ENCODE measurements around the gene SETD9.

Gene SETD9, protein sequence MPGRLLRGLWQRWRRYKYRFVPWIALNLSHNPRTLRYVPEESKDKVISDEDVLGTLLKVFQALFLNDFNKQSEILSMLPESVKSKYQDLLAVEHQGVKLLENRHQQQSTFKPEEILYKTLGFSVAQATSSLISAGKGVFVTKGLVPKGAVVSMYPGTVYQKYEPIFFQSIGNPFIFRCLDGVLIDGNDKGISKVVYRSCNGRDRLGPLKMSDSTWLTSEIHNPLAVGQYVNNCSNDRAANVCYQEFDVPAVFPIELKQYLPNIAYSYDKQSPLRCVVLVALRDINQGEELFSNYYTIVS

DNA sequence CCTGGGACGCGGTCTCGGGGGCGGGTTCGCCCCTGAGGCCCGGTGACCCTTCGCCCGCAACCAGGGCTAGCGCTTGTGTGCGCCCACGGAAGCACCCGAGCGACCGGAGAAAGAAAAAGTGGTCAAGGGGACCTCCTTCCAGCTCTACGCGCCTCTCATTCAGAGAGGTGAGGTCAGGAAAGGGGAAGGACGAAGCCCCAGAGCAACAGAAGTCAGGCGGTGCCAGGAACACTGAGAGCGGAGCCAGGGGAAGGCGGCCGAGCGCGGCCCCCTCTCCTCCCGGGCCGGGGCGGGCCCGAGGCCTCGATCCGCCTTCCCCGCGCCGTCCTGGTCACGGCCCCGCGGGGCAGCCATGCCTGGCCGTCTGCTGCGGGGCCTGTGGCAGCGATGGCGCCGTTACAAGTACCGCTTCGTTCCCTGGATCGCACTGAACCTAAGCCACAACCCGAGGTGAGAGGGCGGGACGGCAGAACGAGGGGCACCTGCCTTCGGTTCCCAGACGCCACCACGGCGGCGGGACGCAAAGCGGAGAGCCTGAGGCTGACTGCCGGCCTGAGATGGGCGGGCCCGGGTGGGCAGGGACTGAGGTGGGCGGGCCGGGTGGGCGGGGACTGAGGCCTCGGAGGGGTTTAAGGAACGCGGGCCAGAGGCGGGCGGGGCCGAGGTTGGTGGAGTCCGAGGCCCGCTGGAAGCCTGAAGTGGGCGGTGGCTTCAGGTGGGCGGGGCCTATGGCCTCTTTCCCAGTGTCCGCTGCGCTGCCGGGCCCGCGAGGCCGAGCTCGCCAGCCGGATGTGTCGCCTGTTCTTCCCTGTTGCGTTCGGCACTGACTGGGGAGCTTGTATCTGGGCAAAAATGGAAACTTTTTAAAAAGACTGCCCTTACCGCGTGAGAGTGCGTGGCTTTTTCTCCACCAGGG lies at the start of gene SETD9:
Gene SETD9, plus strand, starts transcription at position 303 of the 916 bp plus-strand sequence. Its CDS starts 50 bp downstream, at position 353.
- peak; percentile 91 for DNase-seq

DNA sequence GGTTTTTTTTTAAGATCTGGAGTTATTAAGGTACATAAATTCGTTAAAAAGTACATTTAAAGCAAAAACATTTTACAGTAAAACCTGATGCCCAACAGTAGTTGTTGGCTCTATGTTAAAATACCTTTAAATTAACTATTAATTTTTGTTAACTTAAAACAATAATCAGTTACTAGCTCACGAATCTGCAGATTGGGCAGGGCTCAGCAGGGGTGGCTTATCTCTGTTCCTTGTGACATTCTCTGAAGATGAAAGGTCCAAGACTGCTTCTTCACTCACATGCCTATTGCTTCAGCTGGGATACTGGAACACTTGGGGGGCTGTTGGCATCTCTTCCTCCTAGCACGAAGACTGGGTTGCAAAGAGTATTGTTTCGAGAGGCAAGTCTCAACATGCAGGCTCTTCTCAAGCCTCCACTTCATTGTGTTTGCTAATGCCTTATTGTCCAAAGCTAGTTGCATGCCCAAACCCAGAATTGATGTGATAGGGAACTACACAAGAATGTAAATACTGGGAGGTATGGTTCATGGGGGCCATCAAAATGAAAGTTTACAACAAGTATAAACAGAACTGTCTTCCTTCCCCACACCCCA lies 47.4 kb upstream of the SETD9 start:
- no peak for DNase-seq

DNA sequence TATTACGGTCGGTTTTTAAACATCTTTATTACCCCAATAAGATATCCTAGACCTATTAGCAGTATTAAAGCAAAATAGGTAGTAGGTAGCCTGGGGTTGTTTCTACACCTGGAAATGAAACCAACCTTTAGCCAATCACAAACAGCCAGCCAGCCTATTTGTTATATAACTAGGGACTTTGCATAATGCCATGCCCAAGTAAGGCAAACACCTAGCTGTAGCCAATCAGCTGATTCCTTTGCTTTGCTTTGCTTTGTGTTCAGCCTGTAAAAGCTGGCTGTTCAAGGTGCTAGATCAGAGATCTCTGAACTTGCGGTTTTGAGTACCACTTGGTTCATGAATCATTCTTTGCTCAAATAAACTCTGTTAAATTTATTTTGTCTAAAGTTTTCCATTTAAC lies 46.5 kb upstream of the SETD9 start:
- no peak for DNase-seq

DNA sequence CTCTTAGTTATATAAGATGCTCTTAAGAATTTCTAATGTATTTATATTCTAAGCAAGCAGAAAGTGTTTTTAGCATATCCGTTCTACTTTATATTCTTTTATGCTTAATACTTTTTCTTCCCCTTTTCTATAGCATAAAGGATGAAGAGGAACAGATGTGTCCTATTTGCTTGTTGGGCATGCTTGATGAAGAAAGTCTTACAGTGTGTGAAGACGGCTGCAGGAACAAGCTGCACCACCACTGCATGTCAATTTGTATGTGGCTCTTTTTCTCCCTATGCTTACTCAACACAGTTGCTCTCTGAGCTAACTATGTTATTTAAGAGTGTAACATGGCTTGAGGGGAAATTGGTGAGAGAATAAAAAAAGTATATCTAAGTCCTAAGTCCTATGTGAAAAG lies 37.6 kb upstream of the SETD9 start:
- DNase-seq: no peak

DNA sequence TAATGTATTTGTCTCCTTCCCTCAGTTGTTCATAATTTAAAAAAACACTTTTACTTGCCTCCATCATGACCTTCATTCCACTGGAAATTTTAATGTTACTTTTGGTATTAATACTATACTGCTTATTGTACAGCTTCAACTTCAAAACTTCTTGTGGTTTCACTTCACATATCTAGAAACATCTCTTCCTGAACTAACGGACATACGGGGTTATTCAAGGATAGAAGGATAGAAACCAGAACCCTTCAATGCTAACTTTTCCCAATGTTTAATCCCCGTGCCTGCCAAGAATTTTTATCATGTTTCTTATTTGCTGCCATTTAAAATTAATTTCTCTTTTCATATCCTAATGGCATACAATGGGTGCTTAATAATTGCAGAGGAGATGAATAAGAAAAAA lies 36.3 kb upstream of the SETD9 start:
- no peak for DNase-seq

DNA sequence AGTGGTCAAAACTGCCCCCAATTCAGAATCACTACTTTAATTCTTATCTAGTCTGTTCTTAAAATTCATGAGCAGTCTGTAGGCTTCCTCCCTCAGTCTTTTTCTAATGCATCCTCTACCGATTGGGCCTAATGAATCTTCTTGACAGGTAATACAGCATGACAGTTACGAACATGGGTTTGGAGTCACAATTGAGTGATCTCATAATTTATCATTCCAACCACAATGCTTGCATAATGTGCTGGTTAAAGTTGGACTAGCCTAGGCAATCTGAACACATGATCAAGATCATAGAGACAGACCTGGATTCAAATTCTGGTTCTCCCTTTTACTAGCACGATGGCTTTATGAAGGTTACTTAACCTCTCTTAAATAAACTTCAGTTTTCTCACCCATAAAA lies 33.1 kb upstream of the SETD9 start:
- no peak for DNase-seq

DNA sequence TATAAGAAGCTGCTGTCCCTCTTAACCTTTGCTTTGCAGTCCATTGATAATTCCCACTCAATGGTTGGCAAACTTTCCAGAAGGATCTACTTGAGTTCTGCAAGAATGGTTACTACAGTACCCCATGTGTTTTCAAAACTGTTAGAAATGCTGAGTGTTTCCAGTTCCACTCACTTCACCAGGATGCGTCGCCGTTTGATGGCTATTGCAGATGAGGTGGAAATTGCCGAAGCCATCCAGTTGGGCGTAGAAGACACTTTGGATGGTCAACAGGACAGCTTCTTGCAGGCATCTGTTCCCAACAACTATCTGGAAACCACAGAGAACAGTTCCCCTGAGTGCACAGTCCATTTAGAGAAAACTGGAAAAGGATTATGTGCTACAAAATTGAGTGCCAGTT lies 27.8 kb upstream of the SETD9 start:
- no peak for DNase-seq

DNA sequence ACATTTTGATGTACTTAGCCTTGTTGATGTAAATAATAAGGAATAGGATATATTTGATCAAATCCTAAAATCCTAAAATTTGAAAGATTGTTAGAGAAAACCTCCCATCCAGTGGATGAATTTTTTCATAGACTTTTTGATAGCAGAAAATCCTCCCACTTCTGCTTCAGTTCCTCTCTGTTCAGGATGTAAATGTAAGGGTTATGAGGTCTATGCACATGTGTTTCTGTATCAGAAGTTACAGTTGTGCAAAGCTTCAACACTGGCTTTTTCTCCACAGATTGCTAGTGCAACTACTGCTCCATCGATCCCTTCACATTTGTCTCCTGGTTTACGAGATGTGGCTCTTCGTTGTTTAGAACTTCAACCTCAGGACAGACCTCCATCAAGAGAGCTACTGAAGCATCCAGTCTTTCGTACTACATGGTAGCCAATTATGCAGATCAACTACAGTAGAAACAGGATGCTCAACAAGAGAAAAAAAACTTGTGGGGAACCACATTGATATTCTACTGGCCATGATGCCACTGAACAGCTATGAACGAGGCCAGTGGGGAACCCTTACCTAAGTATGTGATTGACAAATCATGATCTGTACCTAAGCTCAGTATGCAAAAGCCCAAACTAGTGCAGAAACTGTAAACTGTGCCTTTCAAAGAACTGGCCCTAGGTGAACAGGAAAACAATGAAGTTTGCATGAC lies 16.0 kb upstream of the SETD9 start:
- no peak for DNase-seq

DNA sequence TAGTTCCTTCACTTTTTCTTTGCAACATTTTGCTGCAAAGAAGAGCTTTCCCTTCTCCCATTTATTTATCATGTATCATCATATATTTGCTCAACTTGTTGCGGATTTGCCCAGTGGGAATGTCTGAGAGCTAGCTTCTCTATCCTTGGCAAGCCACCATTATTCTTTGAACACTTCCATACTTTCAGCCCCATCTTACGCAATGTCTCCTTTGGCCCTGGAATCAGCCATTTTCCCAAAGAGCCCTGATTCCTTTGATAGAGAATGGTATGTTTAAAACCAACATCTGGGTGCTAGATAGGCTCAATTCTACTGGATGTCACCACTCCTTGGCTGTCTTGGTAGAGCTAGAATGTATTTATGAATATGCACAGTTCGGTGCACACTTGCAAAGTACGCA lies 12.6 kb upstream of the SETD9 start:
- DNase-seq: no peak

DNA sequence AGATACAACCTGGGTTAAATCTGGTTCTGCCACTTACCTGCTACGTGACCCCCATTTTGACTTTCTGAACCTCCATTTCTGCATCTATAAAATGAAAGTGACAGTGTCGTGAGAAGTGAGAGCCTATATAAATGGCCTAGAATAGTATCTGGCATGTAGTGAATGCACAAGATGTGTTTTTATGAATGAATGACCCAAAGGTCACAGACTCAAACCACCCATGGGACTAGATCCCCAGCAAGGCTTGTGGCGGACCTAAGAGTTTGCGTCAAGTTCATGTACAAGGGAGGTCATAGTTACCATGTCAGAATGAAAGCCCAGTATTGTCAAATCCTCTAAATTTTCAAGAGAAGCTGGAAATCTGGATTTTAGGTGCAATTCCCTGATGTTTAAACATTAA lies 11.2 kb upstream of the SETD9 start:
- DNase-seq: no peak

DNA sequence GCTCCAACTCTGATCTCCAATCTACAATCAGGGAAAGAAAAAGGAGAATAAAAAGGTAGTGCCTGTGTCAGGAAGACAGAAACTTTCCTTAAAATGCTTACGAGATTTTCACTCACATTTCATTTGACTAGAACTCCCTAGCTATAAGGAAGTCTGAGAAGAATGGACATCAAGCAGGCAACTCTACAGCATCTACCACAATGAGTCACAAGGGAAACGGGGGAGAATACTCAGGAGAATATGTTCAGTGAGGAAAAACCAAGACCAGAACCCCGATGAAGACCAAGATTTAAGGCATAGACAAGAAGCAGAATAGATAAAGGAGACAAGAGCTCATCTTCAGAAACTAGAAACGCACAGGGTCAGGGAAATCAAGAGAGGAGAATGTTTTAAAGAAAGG lies 9.0 kb upstream of the SETD9 start:
- no peak for DNase-seq

DNA sequence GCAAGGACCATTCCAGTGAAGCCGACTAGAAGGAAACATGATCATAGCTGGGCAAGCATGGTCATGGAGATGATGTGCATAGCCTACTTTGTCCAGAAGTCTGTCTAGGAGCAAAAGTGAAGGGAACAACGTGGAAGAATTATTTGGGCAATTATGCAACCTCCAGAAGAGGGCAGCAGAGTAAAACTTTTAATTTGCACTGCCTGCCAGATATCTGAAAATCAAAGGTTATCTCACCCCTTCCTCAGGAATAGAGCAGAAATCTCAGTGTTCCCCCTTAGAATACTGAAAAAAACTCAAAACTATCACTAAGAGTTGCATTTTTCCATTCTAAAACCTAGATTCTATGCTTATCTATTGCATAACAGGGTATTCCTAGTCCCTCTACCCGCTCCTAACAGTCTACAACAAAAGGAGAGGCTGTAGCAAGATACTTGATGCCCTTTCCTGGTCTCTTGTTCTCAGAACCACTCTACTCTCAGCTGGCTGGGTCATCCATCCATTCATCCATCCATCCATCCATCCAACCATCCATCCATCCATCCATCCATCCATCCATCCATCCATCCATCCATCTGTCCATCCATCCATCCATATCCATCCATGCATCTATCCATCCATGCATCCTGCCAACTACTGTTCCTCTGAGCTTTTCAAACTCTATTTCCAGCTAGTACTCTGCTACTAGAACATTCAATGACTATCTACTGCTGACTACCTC lies 8.4 kb upstream of the SETD9 start:
- DNase-seq: peak; percentile 11

DNA sequence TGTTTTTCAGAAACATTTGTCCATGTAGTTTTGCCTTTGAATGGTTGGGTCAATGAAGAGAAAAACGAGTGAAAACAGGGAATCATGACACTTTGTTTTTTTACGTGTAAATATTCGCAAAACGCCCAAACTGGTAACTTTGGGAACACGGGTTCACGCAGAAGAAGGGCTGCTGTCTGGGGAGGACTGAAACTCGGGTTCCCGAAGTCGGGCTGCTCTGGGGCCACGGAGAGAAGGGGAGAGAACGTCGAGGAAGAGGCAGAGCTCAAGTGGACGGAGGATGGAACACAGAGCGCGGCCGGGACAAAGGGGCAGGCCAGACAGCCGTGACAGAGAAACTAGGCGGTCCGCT lies 478 bp upstream of the SETD9 start:
- no peak for DNase-seq

DNA sequence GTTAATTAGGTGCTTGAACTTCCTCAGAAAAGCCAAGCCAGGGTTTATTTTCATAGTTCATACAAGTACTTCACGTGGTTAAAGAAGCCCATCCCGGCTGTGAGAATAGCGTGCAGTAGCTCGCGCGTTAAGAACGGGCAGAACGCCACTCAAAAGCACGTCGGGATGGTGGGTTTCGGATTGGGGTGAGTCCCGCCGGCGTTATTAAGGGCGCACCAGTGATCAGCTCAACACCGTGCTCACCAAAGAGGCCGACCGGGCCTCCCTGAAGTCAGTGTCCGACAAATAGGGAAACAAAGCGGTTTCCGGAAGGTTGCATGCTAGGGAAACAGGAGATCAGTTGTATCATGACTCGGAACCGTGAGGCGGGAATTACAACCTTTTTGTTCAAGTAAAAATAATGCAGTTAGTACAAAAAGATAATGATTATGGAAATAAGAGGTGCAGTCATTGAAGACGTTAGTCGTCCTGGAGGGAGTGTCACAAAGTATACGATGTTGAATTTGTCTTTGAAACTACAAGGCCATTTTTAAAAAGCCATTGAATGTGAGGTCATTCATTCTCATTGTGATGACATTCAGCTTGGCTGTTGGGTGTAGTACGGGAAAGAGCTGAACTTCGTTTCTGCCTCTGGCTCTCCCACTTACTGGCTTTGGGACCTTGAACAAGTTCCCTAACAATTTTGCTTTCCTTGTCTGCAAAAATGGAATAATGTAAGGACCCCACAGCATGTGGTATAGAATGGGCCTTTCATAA lies 992 bp downstream of the SETD9 start:
- DNase-seq: no peak

DNA sequence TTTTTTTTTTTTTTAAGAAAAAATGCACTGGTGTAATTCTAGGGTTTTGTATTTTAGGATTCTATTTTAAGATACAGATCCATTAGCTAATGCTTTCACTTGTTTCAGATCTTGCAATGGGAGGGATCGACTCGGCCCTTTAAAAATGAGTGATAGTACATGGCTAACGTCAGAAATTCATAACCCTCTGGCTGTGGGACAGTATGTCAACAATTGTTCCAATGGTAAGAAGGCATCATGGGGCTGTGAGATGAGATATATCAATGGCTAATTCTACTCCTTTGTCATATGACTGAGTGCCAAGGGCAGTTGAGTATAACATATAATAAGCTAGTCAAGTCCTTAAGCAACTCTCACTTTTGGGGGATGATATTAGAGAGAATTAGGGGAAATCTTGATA lies 4.4 kb downstream of the SETD9 start:
- no peak for DNase-seq

DNA sequence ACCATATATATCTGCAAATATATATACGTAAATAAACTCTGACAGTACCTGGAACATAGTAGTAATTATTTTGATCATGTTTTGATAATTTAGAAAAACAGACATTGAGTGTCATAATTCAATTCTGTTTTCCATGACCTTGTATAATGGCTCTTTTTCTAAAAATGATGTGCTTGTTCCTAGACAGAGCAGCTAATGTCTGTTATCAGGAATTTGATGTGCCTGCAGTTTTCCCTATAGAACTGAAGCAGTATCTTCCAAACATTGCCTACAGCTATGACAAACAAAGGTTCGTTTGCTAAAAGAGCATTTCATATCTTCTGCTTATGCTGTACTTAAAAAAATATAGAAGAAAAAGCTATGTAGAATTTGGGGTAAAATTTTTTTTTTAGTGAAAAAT lies 5.3 kb downstream of the SETD9 start:
- no peak for DNase-seq

DNA sequence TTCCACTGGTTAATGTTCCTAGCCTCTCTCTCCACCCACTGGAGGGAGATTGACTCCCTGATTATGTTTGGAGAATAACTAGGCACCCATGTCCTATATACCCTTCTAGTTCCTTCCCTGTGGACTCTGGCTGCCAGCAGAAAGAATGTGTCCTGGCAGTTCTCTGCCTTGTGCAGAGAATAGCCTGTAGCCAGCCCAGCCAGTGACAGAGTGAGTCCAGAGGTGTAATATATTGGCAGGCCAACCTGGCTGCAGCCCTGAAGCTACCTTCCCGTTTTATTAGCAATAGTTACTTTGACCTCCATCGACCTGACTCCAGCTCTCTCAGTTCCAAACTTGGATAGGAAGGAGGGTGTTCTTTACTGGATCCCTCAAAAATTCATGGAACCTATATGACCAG lies 8.1 kb downstream of the SETD9 start:
- DNase-seq: no peak

DNA sequence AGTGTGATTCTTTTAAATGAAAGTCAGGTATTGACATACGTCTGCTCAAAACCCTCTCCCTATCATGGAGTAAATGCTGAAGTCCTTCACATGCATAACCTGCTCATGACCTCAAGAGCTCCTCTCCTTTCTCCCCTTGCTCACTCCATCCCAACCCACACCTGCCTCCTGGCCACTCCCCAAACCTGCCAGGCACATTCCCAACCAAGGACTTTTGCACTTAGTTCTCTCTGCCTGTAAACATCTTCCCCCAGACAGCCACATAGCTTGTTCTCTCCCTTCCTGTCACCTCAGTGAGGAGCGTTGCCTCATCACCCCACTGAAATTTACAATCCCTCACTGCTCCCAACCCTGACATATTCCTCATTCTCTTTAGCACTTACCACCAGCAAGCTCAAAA lies 8.7 kb downstream of the SETD9 start:
- DNase-seq: no peak

DNA sequence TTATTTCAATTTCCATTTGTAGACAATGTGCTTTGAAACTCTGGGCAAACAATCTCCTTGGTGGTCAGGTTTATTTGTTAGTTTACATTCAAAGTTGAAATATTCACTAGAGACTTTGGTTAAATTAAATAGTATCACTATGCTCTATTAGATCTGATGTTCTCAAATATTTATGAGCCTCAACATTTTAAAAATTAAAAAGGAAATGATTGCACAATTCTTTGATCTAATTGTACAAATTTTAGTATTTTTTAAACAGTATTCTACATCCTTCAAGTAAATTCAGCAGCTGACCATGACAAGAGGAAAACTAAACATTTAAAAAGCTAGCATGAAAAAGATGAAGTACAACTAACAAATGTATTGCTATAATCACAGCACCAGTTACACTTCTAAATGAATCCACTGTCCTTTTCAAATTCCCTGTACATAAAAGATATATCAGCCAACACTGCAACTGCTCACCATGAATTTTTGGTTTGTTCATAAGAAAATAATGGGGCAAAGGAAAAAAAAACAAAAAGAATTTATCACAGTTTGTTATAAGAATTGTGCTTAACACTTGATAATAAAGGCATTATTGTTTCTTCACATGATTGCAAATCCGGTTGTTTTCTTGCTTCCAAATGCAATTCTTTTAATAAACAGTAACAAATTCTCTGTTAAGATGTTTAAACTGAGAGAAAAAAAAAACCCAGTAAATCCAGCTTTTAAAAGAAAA lies 10.7 kb downstream of the SETD9 start:
- no peak for DNase-seq

DNA sequence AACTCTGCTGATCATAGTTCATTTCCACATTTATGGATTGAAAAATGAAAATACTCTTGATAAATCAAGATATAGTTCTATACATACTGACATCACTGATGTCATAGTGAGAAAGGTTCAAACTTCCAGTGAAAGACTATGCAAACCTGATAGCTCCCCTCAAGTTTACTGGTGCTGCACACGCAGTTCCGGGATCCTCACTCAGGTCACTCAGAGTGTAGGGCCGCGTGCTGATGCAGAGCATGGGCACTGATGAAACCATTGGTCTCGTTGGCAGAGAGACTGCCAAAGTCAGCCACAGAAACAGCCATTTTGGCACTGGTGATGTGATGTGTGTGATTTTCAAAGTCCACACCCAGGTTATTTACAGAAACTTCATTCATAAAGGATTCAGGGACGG lies 13.5 kb downstream of the SETD9 start:
- no peak for DNase-seq

DNA sequence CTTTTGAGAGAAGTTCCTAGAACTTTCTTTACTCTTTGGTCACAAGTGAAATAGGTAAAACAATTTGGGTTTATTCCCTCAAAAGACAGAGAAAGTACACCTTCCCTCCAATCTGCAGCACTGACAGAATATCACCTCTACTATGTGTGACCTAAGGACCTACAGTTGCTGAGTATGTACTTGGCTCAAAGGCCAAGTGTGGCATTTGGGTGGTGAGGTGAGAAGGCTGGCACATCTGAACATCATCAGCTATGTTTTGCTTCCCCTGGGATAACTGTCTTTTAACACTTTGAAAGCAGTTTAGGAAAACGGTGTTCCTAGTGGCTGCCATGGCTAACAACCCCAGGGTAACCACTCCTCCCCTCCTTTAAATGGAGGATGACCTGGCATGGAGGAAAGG lies 24.9 kb downstream of the SETD9 start:
- DNase-seq: no peak
